A549 treated with ZK216348 at 1 μM for 4 hours (cell line): ENCODE measurements around the gene GPATCH8. TPM values are rescaled to one million over a fixed set of nuclear protein-coding genes. Genes with fewer than 3 reads are reported as not detected.

ENCODE experiments used
- total RNA-seq: library from RNA; stranded (reverse); fragments of 200-300 nt; extraction: Qiagen RNA extraction; gene quantifications from 5 replicates; pipeline ENCODE4 v1.2.3, GENCODE V29; 2022; ENCODE audit warnings: low read depth

GPATCH8 gene
- total RNA-seq, result 18.1 to 27.2 TPM (median 20.8 TPM) in 5 replicates

DNA sequence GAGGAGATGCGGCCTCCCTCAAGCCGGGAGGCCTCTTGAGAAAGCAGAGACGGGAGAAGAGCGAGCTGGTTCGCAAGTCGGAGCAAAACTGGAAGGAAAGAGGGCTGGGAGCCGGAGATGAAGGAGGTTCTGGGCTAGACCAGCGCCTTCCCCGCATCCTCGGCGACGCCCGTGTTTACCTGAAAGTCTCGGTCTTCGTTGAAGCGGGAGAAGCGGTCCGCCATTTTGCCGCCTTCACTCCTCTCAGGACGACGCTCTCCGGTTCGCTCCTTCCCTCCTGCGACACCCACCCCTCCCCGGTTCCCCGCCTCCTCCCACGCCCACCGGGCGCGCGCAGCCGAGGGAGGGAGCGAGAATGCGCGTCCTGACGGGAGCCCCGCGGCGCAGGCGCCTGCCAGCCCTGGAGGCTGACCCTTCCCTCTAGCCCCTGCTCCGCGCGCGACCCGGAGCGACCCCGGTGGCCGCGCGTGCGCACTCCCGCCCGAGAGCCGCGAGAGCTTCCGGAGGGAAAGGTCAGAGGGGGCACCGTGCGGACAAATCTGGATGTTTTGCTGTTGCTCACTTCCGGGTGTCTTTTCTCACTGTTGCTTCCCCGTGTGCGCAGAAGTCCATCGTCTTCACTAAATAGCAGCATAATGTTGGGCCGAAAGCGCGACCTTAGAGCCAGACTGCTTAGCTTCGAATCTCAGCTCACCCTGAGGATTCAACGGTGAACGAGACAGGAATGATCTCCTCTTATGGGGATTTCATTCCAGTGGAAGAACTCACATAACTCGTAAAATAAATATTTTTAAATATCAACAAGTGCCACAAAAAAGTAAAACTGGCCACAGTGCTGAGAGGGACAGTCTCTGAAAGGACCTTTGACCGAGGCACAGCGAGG, at the start of gene GPATCH8:
TSS of gene GPATCH8 (minus strand) at position 260 of the 883 bp plus-strand sequence. CDS start at position 224, 36 bp downstream.

GRCh38 chr17:44389281-44389680, 113.9 kb downstream of the GPATCH8 start, which contains the start of gene ITGA2B:
Gene ITGA2B (minus strand): TSS chr17:44389649. CDS start chr17:44389473, 176 bp downstream.

GRCh38 chr17:44363613-44364159, 139.5 kb downstream of the GPATCH8 start, which contains the start of gene FAM171A2:
Gene FAM171A2 (minus strand): TSS chr17:44363853. CDS start chr17:44363714, 139 bp downstream.

Other genes starting within 250 kb of the GPATCH8 start
- 0.12 TPM in 1 of 5 replicates, not detected in the others for gene SLC4A1, start 235.3 kb downstream of the GPATCH8 start, total RNA-seq
- gene RUNDC3A, start 194.8 kb downstream of the GPATCH8 start, total RNA-seq, result 0.74 to 1.3 TPM (median 0.90 TPM) in 5 replicates
- gene SLC25A39, start 178.6 kb downstream of the GPATCH8 start, total RNA-seq, result 117 to 208 TPM (median 195 TPM) in 5 replicates
- 168 to 278 TPM (median 231 TPM) in 5 replicates for gene GRN, start 158.1 kb downstream of the GPATCH8 start, total RNA-seq
- gene FAM171A2, start 139.6 kb downstream of the GPATCH8 start, total RNA-seq, result 1.3 to 5.2 TPM (median 4.5 TPM) in 5 replicates
- gene ITGA2B, start 113.8 kb downstream of the GPATCH8 start, total RNA-seq, result 1.2 to 1.9 TPM (median 1.6 TPM) in 5 replicates
- gene FZD2, start 54.1 kb upstream of the GPATCH8 start, total RNA-seq, result 20.7 to 44.3 TPM (median 41.9 TPM) in 5 replicates
- 1.2 to 3.1 TPM (median 3.0 TPM) in 5 replicates for gene MEIOC, start 153.1 kb upstream of the GPATCH8 start, total RNA-seq
- 22.6 to 41.1 TPM (median 30.1 TPM) in 5 replicates for gene CCDC43, start 186.4 kb upstream of the GPATCH8 start, total RNA-seq
- gene DBF4B, start 205.3 kb upstream of the GPATCH8 start, total RNA-seq, result 19.4 to 30.5 TPM (median 26.9 TPM) in 5 replicates